A673 (cell line): ENCODE data around the gene HBEGF. TPM values are rescaled to one million over a fixed set of nuclear protein-coding genes. Genes with fewer than 3 reads are reported as not detected.

ENCODE experiments used
- BruUV-seq: library from RNA; stranded (reverse); fragments of 400-500 nt; replicated peaks from 2 replicates; lab custom pipeline; 2021; lab: Mats Ljungman, UMichigan
- CTCF ChIA-PET: fragments of 300-600 bp; sonication (Branson Sonifier 250); formaldehyde crosslinking; loops from one replicate; lab custom pipeline; 2022; ENCODE audit warnings: antibody characterized with exemption; lab: Charles Lee
- POLR2A ChIA-PET: fragments of 300-600 bp; sonication (Branson Sonifier 250); formaldehyde crosslinking; loops from one replicate; lab custom pipeline; 2022; ENCODE audit warnings: antibody characterized with exemption; ENCODE audit not compliant: low non-redundant PET; lab: Charles Lee
- DNase-seq: peaks from one replicate; pipeline ENCODE4 v3.0.0-alpha.2; 2015; ENCODE audit warnings: low spot score
- H3K27ac ChIP-seq: fragments of 200-600 bp; sonication (generic); 2 replicates; pipeline ENCODE4 v1.5.1; 2016; ENCODE audit warnings: mixed run types, low read depth, mild to moderate bottlenecking, mixed read lengths, antibody characterized with exemption, low read length; ENCODE audit not compliant: poor library complexity, severe bottlenecking
- H3K27me3 ChIP-seq: fragments of 200-600 bp; sonication (generic); replicated peaks from 2 replicates; pipeline ENCODE4 v1.6.1; 2017; ENCODE audit warnings: mixed run types, low read depth, mild to moderate bottlenecking, mixed read lengths, antibody characterized with exemption, low read length; ENCODE audit not compliant: insufficient read depth, poor library complexity
- H3K36me3 ChIP-seq: fragments of 200-600 bp; sonication (generic); 2 replicates; pipeline ENCODE4 v1.6.1; 2016; ENCODE audit warnings: mixed run types, mild to moderate bottlenecking, mixed read lengths, antibody characterized with exemption, low read length; ENCODE audit not compliant: insufficient read depth, poor library complexity, severe bottlenecking
- H3K4me1 ChIP-seq: fragments of 200-600 bp; sonication (generic); 2 replicates; pipeline ENCODE4 v1.6.1; 2017; ENCODE audit warnings: mixed run types, mild to moderate bottlenecking, mixed read lengths, antibody characterized with exemption, low read length; ENCODE audit not compliant: insufficient read depth, poor library complexity, severe bottlenecking
- H3K4me3 ChIP-seq: fragments of 200-600 bp; sonication (generic); 2 replicates; pipeline ENCODE4 v1.5.1; 2016; ENCODE audit warnings: low read depth, mixed run types, mild to moderate bottlenecking, mixed read lengths, low read length; ENCODE audit not compliant: poor library complexity, severe bottlenecking
- H3K9me3 ChIP-seq: fragments of 200-600 bp; sonication (generic); 2 replicates; pipeline ENCODE4 v1.6.1; 2016; ENCODE audit warnings: mixed run types, low read depth, mild to moderate bottlenecking, mixed read lengths, antibody characterized with exemption, low read length; ENCODE audit not compliant: poor library complexity, severe bottlenecking
- CTCF ChIP-seq: fragments of 300-800, 200-600 bp; sonication (generic); conservative IDR thresholded peaks from 2 replicates; pipeline ENCODE4 v1.5.1; 2017; ENCODE audit warnings: low read depth, mild to moderate bottlenecking, antibody characterized with exemption, low read length, moderate library complexity, mixed read lengths
- EZH2 ChIP-seq: fragments of 200-600 bp; sonication (generic); IDR thresholded peaks from 2 replicates; pipeline ENCODE4 v1.6.1; 2017; ENCODE audit warnings: borderline replicate concordance, low read depth, mild to moderate bottlenecking, mixed read lengths, antibody characterized with exemption, low read length; ENCODE audit not compliant: poor library complexity, severe bottlenecking
- intact Hi-C: fragments of 100-400 bp; cut with micrococcal nuclease; formaldehyde crosslinking; loops from one replicate; pipeline ENCODE4 v1.10.0; 2022; ENCODE audit not compliant: unreplicated experiment
- total RNA-seq: library from RNA; stranded (reverse); gene quantifications from 2 replicates; pipeline ENCODE4 v1.2.3, GENCODE V29; 2021

The HBEGF gene
- total RNA-seq, 1 experiment from 2014 or later = 14.7 TPM

GRCh38 chr5:140287801-140288521 is 58.4 kb downstream of the HBEGF start:
- intact Hi-C loops = no loop called here
- no peaks in the 10 kb centered on the region for H3K27me3 ChIP-seq
- BruUV-seq = no TSS peak
- no peak overlapping the region for H3K4me3 ChIP-seq
- ChIA-PET CTCF (no interaction called here), POLR2A (no interaction called here)
- DNase-seq = no peak
- no peak for TF ChIP-seq CTCF
- no peak for TF ChIP-seq EZH2
- H3K4me1 ChIP-seq = peaks cover 20% of the 10 kb centered on the region
- H3K9me3 ChIP-seq = no peaks in the 10 kb centered on the region
- H3K36me3 ChIP-seq = no peaks in the 10 kb centered on the region
- peak overlapping the region; percentile 11 for H3K27ac ChIP-seq

DNA sequence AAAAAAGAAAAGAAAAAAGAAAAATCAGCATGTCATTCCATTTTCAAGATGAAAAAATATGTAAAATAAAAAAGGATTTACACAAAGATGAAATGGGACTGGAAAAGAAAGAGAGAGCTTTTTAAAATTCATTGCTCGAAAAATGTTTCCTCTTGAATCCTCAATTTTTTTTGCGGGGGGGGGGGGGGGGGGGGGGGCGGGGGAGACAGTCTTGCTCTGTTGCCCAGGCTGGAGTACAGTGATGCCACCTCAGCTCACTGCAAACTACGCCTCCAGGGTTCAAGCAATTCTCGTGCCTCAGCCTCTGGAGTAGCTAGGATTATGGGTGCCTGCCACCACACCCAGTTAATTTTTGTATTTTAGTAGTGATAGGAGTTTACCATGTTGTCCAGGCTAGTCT is 60.0 kb downstream of the HBEGF start:
- ChIA-PET POLR2A (no interaction called here), CTCF (no interaction called here)
- H3K9me3 ChIP-seq = no peaks in the 10 kb centered on the region
- TF ChIP-seq CTCF = no peak
- no peak for TF ChIP-seq EZH2
- H3K4me3 ChIP-seq = no peak overlapping the region
- no peak for DNase-seq
- no TSS peak for BruUV-seq
- intact Hi-C loops = no loop called here
- H3K27ac ChIP-seq = no peak overlapping the region
- H3K36me3 ChIP-seq = no peaks in the 10 kb centered on the region
- peaks cover 12% of the 10 kb centered on the region for H3K4me1 ChIP-seq
- H3K27me3 ChIP-seq = no peaks in the 10 kb centered on the region

DNA sequence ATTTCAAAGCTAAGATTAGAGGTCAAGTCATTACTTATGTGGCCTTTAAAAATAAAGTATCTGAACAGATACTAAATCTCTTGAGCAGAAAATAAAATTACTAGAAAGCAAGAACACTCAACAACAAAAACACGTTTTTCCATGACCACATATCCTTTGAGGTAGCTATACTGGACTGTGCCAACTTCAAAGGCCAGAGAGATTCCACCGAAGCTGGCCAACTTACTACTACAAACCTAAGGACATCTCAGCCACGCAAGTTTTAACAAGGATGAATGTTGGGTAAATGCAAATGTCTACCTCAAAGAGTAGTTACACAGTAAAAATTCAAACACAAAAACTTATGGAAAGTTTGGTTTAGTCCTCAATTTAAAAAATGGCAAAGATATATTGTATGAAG is 62.4 kb downstream of the HBEGF start:
- H3K4me3 ChIP-seq = no peak overlapping the region
- intact Hi-C loops = no loop called here
- H3K36me3 ChIP-seq = peaks cover 11% of the 10 kb centered on the region
- ChIA-PET POLR2A (interaction anchor here (0.6 kb wide), 1 partner anchor 22 kb away, joined by 13 read pairs; no protein-coding TSS in a partner anchor), CTCF (no interaction called here)
- no peak for DNase-seq
- H3K9me3 ChIP-seq = no peaks in the 10 kb centered on the region
- peaks cover 12% of the 10 kb centered on the region for H3K4me1 ChIP-seq
- no TSS peak for BruUV-seq
- H3K27me3 ChIP-seq = no peaks in the 10 kb centered on the region
- TF ChIP-seq CTCF = no peak
- no peak for TF ChIP-seq EZH2
- H3K27ac ChIP-seq = no peak overlapping the region

Other genes with a start within 250 kb of the HBEGF start
- 9.5 and 12.3 TPM in 2 replicates for gene PURA, start 232.5 kb downstream of the HBEGF start, total RNA-seq
- 2.5 and 2.7 TPM in 2 replicates for gene IGIP, start 220.7 kb downstream of the HBEGF start, total RNA-seq
- 33.3 and 35.5 TPM in 2 replicates for gene CYSTM1, start 171.4 kb downstream of the HBEGF start, total RNA-seq
- gene PFDN1, start 43.5 kb downstream of the HBEGF start, total RNA-seq = 81.2 and 94.1 TPM in 2 replicates
- gene SLC4A9, start 13.6 kb upstream of the HBEGF start, total RNA-seq = 0.26 TPM in 1 of 2 replicates, not detected in the other
- 167 and 169 TPM in 2 replicates for gene ANKHD1, start 55.2 kb upstream of the HBEGF start, total RNA-seq
- 5.6 and 7.6 TPM in 2 replicates for gene EIF4EBP3, start 201.1 kb upstream of the HBEGF start, total RNA-seq
- 55.1 and 62.3 TPM in 2 replicates for gene SRA1, start 210.9 kb upstream of the HBEGF start, total RNA-seq
- gene APBB3, start 218.0 kb upstream of the HBEGF start, total RNA-seq = 27.8 and 30.2 TPM in 2 replicates
- 99.6 and 101 TPM in 2 replicates for gene SLC35A4, start 218.2 kb upstream of the HBEGF start, total RNA-seq